Heart left ventricle (tissue), 13 donors: ENCODE results near the gene BCL11A.

Experiments
- POLR2A ChIP-seq, 2 donors: fragments of 450-650 bp; IDR thresholded peaks; one replicate each; pipeline ENCODE4 v1.6.1; 2017; ENCODE audit warnings: antibody characterized with exemption in 2 of 2, mild to moderate bottlenecking in 2 of 2, moderate library complexity in 2 of 2
- TF ChIP-seq, protein P1 (sequence below), 12 donors: fragments of 200-600 bp; sonication (generic) in 4 of 12; IDR thresholded peaks; one replicate each; pipeline versions ENCODE4 v1.5.0 to v1.8.0; 2018 to 2022; ENCODE audit warnings: antibody characterized with exemption in 12 of 12, mild to moderate bottlenecking in 5 of 12
- donor health status: ischemic (EF 13 %, LVEDD 7.1; RV severe dilation, severe dysfunction).
- donor health status: DM: no; HTN: yes; CAD: no.
- donor health status: DM: no; HTN: no; CAD: no.
- donor health status: ischemic (EF 25% LVEDD 6.9; RV normal size, moderate dysfunction).
- donor health status: ischemic (EF 25% LVEDD 5.7; RV mildly dilated, moderate dysfunction).
- donor health status: ischemic (EF 35%, LVEDD 5.7; RV mildly dilated, moderate dysfunction).
- donor health status: nonischemic (EF 11% LVEDD 7.7; RV severe dilation, severe dysfunction).
- donor health status: DM: yes; HTN: yes; CAD: no.
- donor health status: PGD.
- donor health status: ischemic (EF 29% LVEDD 5.4; RV normal size, mild dysfunction).
- donor health status: nonischemic (EF 23%, LVEDD 6.1; RV moderate dilation, normal function).

DNA sequence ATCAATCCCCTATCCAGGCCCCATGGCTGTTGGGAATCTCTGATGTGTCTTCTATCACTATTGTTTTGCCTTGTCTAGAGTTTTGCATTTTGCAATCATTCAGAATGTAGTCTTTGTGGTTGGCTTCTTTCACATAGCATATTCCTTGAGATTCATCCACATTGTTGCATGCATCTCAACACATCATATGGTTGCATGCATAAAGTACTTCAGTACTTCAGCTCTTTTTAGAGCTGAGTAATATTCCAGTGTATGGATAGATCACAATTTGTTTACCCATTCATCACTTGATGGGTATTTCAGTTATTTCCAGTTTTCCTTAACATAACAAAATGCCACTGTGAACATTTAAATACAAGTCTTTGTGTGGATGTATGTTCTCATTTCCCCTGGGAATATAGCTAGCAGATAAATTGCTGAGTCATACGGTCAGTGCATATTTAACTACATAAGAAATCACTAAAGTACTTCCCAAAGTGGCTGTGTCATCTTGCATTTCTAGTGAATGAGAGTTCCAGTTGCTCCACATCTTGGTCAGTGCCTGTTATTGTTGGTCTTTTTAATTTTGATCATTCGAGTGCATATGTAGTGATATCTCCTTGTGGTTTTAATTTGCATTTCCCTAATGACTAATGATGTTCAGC is 138.8 kb downstream of the BCL11A start:
- TF ChIP-seq, protein P1, sequence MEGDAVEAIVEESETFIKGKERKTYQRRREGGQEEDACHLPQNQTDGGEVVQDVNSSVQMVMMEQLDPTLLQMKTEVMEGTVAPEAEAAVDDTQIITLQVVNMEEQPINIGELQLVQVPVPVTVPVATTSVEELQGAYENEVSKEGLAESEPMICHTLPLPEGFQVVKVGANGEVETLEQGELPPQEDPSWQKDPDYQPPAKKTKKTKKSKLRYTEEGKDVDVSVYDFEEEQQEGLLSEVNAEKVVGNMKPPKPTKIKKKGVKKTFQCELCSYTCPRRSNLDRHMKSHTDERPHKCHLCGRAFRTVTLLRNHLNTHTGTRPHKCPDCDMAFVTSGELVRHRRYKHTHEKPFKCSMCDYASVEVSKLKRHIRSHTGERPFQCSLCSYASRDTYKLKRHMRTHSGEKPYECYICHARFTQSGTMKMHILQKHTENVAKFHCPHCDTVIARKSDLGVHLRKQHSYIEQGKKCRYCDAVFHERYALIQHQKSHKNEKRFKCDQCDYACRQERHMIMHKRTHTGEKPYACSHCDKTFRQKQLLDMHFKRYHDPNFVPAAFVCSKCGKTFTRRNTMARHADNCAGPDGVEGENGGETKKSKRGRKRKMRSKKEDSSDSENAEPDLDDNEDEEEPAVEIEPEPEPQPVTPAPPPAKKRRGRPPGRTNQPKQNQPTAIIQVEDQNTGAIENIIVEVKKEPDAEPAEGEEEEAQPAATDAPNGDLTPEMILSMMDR (IDR thresholded peaks at IDR 0.05) = no peak
- TF ChIP-seq POLR2A (IDR thresholded peaks at IDR 0.05) = no peak
